H1 (cell line): ENCODE data around the gene KCNE5. TPM values are rescaled to one million over a fixed set of nuclear protein-coding genes. Genes with fewer than 3 reads are reported as not detected.

ENCODE experiments used
- CTCF ChIA-PET: fragments of 300-600 bp; sonication (Branson Sonifier 250); formaldehyde crosslinking; loops from one replicate; lab custom pipeline; 2021; ENCODE audit not compliant: partially characterized antibody; lab: Charles Lee
- POLR2A ChIA-PET: fragments of 300-600 bp; sonication (Branson Sonifier 250); formaldehyde crosslinking; loops from one replicate; lab custom pipeline; 2021; ENCODE audit warnings: inconsistent platforms; ENCODE audit not compliant: partially characterized antibody; lab: Charles Lee
- DNase-seq, 2 experiments: peaks; one replicate each; pipeline versions ENCODE4 v3.0.0 to v3.0.0-alpha.2; 2010 to 2022; ENCODE audit warnings: low spot score in 2 of 2, low read depth in 1 of 2, mixed read lengths in 1 of 2
- FAIRE-seq: peaks from 2 replicates; lab custom pipeline; 2011; peaks lifted over from hg19 to GRCh38; lab: Jason Lieb, UNC
- H2AFZ ChIP-seq: 2 replicates; pipeline ENCODE4 v1.8.1; 2012; ENCODE audit warnings: low read length, inconsistent platforms
- H2AK5ac ChIP-seq: 2 replicates; pipeline ENCODE4 v1.6.1; 2013; ENCODE audit warnings: low read depth, low read length
- H2BK120ac ChIP-seq: replicated peaks from 2 replicates; pipeline ENCODE3; 2013; ENCODE audit warnings: low read depth, low read length, inconsistent platforms
- H2BK12ac ChIP-seq: 2 replicates; pipeline ENCODE4 v1.6.1; 2013; ENCODE audit warnings: low read depth, low read length
- H2BK15ac ChIP-seq: 2 replicates; pipeline ENCODE4 v1.6.1; 2013; ENCODE audit warnings: low read length
- H2BK20ac ChIP-seq: 2 replicates; pipeline ENCODE4 v1.6.1; 2013; ENCODE audit warnings: low read length
- H2BK5ac ChIP-seq: 2 replicates; pipeline ENCODE4 v1.6.1; 2013; ENCODE audit warnings: low read depth, low read length
- H3K14ac ChIP-seq: 2 replicates; pipeline ENCODE4 v1.6.1; 2013; ENCODE audit warnings: inconsistent platforms; ENCODE audit not compliant: insufficient read length
- H3K18ac ChIP-seq: 2 replicates; pipeline ENCODE4 v1.6.1; 2013; ENCODE audit warnings: low read length; ENCODE audit errors: extremely low read depth
- H3K23ac ChIP-seq: 2 replicates; pipeline ENCODE4 v1.6.1; 2013; ENCODE audit warnings: inconsistent platforms; ENCODE audit not compliant: insufficient read length
- H3K23me2 ChIP-seq: 2 replicates; pipeline ENCODE4 v1.6.1; 2013; ENCODE audit warnings: low read depth, low read length
- H3K27ac ChIP-seq: 2 replicates; pipeline ENCODE4 v1.6.1; 2011; ENCODE audit warnings: low read depth, low read length, inconsistent platforms
- H3K27me3 ChIP-seq, 4 experiments: replicated peaks in 1 of 4; 1 replicate in 1 of 4; 2 replicates in 3 of 4; pipeline versions ENCODE4 v1.6.1 to v1.8.1; 2011 to 2013; ENCODE audit warnings: low read length in 3 of 4, mild to moderate bottlenecking in 3 of 4, inconsistent platforms in 2 of 4, mixed read lengths in 2 of 4, moderate library complexity in 1 of 4; ENCODE audit not compliant: control insufficient read depth in 3 of 4, insufficient read depth in 3 of 4; ENCODE audit errors: extremely low read depth in 1 of 4
- H3K36me3 ChIP-seq, 4 experiments: 2 replicates each; pipeline versions ENCODE4 v1.6.1 to v1.8.1; 2011 to 2013; ENCODE audit warnings: mild to moderate bottlenecking in 4 of 4, low read length in 3 of 4, moderate library complexity in 2 of 4, control low read depth in 1 of 4, inconsistent platforms in 1 of 4; ENCODE audit not compliant: insufficient read depth in 4 of 4, control insufficient read depth in 2 of 4
- H3K4ac ChIP-seq: replicated peaks from 2 replicates; pipeline ENCODE3; 2013; ENCODE audit warnings: low read length, low read depth, mixed read lengths, inconsistent platforms; ENCODE audit not compliant: insufficient read length
- H3K4me1 ChIP-seq, 4 experiments: replicated peaks in 1 of 4; 1 replicate in 1 of 4; 2 replicates in 3 of 4; pipeline versions ENCODE4 v1.6.1 to v1.8.1; 2011 to 2013; ENCODE audit warnings: low read length in 3 of 4, inconsistent platforms in 2 of 4, mixed read lengths in 1 of 4; ENCODE audit not compliant: insufficient read depth in 4 of 4, control insufficient read depth in 3 of 4
- H3K4me2 ChIP-seq, 2 experiments: 2 replicates each; pipeline versions ENCODE4 v1.6.1 to v1.8.1; 2011 to 2013; ENCODE audit warnings: low read depth in 2 of 2, low read length in 2 of 2, control low read depth in 1 of 2, inconsistent platforms in 1 of 2, mild to moderate bottlenecking in 1 of 2; ENCODE audit not compliant: insufficient read depth in 1 of 2
- H3K4me3 ChIP-seq, 4 experiments: fragments of 200-600, 300-600 bp in 1 of 4; sonication (generic), shearing (Covaris generic), sonication (Bioruptor Twin) in 1 of 4; 2 replicates each; pipeline versions ENCODE4 v1.5.1 to v1.8.1; 2011 to 2016; ENCODE audit warnings: low read length in 4 of 4, low read depth in 3 of 4, control low read depth in 2 of 4, inconsistent platforms in 2 of 4, mild to moderate bottlenecking in 2 of 4, mixed read lengths in 1 of 4, moderate library complexity in 1 of 4; ENCODE audit not compliant: insufficient read depth in 2 of 4; ENCODE audit errors: extremely low read depth in 1 of 4
- H3K56ac ChIP-seq: replicated peaks from 2 replicates; pipeline ENCODE3; 2013; ENCODE audit warnings: low read depth, mild to moderate bottlenecking, mixed read lengths, low read length, inconsistent platforms; ENCODE audit not compliant: insufficient read length
- H3K79me1 ChIP-seq: 2 replicates; pipeline ENCODE4 v1.6.1; 2013; ENCODE audit warnings: low read depth, low read length, control low read depth
- H3K79me2 ChIP-seq, 2 experiments: 2 replicates each; pipeline versions ENCODE4 v1.6.1 to v1.8.1; 2012 to 2013; ENCODE audit warnings: low read length in 2 of 2, mild to moderate bottlenecking in 2 of 2, inconsistent platforms in 1 of 2; ENCODE audit not compliant: insufficient read depth in 2 of 2, control insufficient read depth in 1 of 2
- H3K9ac ChIP-seq, 4 experiments: replicated peaks in 1 of 4; 1 replicate in 1 of 4; 2 replicates in 3 of 4; pipeline versions ENCODE4 v1.6.1 to v1.8.1; 2011 to 2013; ENCODE audit warnings: low read depth in 3 of 4, low read length in 3 of 4, control low read depth in 2 of 4, mild to moderate bottlenecking in 2 of 4, moderate library complexity in 2 of 4, inconsistent platforms in 1 of 4; ENCODE audit errors: extremely low read depth in 1 of 4
- H3K9me3 ChIP-seq, 2 experiments: 2 replicates each; pipeline versions ENCODE4 v1.6.1 to v1.8.1; 2012 to 2013; ENCODE audit warnings: mild to moderate bottlenecking in 2 of 2, moderate library complexity in 2 of 2, control low read depth in 1 of 2, inconsistent platforms in 1 of 2, low read depth in 1 of 2, low read length in 1 of 2, mixed read lengths in 1 of 2; ENCODE audit not compliant: insufficient read depth in 2 of 2
- H4K20me1 ChIP-seq, 2 experiments: replicated peaks in 1 of 2; 2 replicates each; pipeline versions ENCODE3 to v1.8.1; 2011 to 2013; ENCODE audit warnings: inconsistent platforms in 2 of 2, low read length in 2 of 2, mild to moderate bottlenecking in 1 of 2; ENCODE audit not compliant: insufficient read depth in 2 of 2, control insufficient read depth in 1 of 2
- H4K5ac ChIP-seq: 2 replicates; pipeline ENCODE4 v1.6.1; 2013; ENCODE audit warnings: low read length, low read depth, mixed read lengths, inconsistent platforms; ENCODE audit not compliant: insufficient read length
- H4K8ac ChIP-seq: 2 replicates; pipeline ENCODE4 v1.8.0; 2013; ENCODE audit warnings: mild to moderate bottlenecking, moderate library complexity, low read length, inconsistent platforms; ENCODE audit not compliant: insufficient read depth; ENCODE audit errors: extremely low read depth
- H4K91ac ChIP-seq: replicated peaks from 2 replicates; pipeline ENCODE3; 2013; ENCODE audit warnings: low read length, mixed read lengths, inconsistent platforms; ENCODE audit not compliant: insufficient read length
- ATF3 ChIP-seq: IDR thresholded peaks from 2 replicates; pipeline ENCODE4 v1.6.1; 2011; ENCODE audit warnings: low read depth, mild to moderate bottlenecking, low read length; ENCODE audit not compliant: insufficient read depth
- FOSL1 ChIP-seq: IDR thresholded peaks from 2 replicates; pipeline ENCODE4 v1.6.1; 2011; ENCODE audit warnings: mild to moderate bottlenecking, low read depth, low read length, moderate library complexity; ENCODE audit not compliant: insufficient read depth
- NRF1 ChIP-seq: IDR thresholded peaks from 2 replicates; pipeline ENCODE4 v1.6.1; 2011; ENCODE audit warnings: mild to moderate bottlenecking, low read depth, low read length, improper control_type of control experiment
- POLR2A ChIP-seq, 2 experiments: IDR thresholded peaks; 1 replicate in 1 of 2; 2 replicates in 1 of 2; pipeline ENCODE4 v1.6.1; 2011; ENCODE audit warnings: low read depth in 2 of 2, low read length in 2 of 2, mild to moderate bottlenecking in 2 of 2; ENCODE audit errors: control extremely low read depth in 1 of 2
- SRF ChIP-seq: IDR thresholded peaks from 2 replicates; pipeline ENCODE4 v1.6.1; 2011; ENCODE audit warnings: mild to moderate bottlenecking, low read depth, low read length, moderate library complexity
- WGBS, 2 experiments: shearing (Covaris generic) in 1 of 2; methylation state at CpG; one replicate each; pipeline versions ENCODE4 v1.1.6 to v1.1.7; 2013 to 2015; ENCODE audit warnings: low lambda C conversion rate in 2 of 2, mixed read lengths in 2 of 2, inconsistent platforms in 1 of 2, low coverage in 1 of 2, missing lambda C conversion rate in 1 of 2; ENCODE audit not compliant: insufficient replicate concordance in 2 of 2, insufficient coverage in 1 of 2, insufficient read length in 1 of 2; ENCODE audit errors: extremely low coverage in 1 of 2, missing lambda C conversion rate in 1 of 2; 5-methylcytosine and 5-hydroxymethylcytosine counted together
- polyA plus RNA-seq, 7 experiments: library from polyadenylated mRNA; depleted of rRNA in 3 of 7; stranded (reverse) in 5 of 7; unstranded in 2 of 7; fragments of >200 nt in 5 of 7; fragments of 200-250 nt in 2 of 7; gene quantifications; 1 replicate in 5 of 7; 2 replicates in 1 of 7; 4 replicates in 1 of 7; pipeline versions ENCODE4 v1.2.1 to v1.2.3, GENCODE V29; 2011 to 2013; ENCODE audit warnings: missing spikeins in 2 of 7, mixed read lengths in 2 of 7
- total RNA-seq: library from RNA; stranded (reverse); fragmentation: NEBNext Ultra II Directional; extraction: Animal tissue kit (Norgen Biotek cat#: 25700); gene quantifications from 2 replicates; pipeline ENCODE4 v1.2.1, GENCODE V29; 2021

The KCNE5 gene
- total and polyA plus RNA-seq, 2 of the 8 experiments (the other 6 are each of a cell fraction or from before 2014, with no cell fraction given), result 3.6 to 5.9 TPM

GRCh38 chrX:109638158-109638557 is 13.2 kb upstream of the KCNE5 start:
- no peak overlapping the region for H2BK15ac ChIP-seq
- H3K27ac ChIP-seq, result no peak overlapping the region
- H3K79me2 ChIP-seq, result no peaks in the 10 kb centered on the region
- no peak overlapping the region for H2BK20ac ChIP-seq
- CTCF ChIA-PET, result interaction anchor here (0.9 to 1.0 kb wide), 2 partner anchors 75 to 152 kb away, joined by 3 read pairs; no protein-coding TSS in a partner anchor
- no peak overlapping the region for H3K4me3 ChIP-seq
- TF ChIP-seq FOSL1 (no peak), NRF1 (no peak), SRF (no peak), POLR2A (IDR thresholded peaks at IDR 0.05; ENCODE audit: control extremely low read depth in 1 of 2, low read depth in 2 of 2, low read length in 2 of 2) (no peak), ATF3 (no peak)
- H3K18ac ChIP-seq, result no peak overlapping the region
- no peak for FAIRE-seq
- H2BK120ac ChIP-seq, result no peak overlapping the region
- no peaks in the 10 kb centered on the region for H4K20me1 ChIP-seq
- H3K9me3 ChIP-seq, result no peaks in the 10 kb centered on the region
- H3K79me1 ChIP-seq, result no peaks in the 10 kb centered on the region
- H3K4me1 ChIP-seq, result no peaks in the 10 kb centered on the region
- H2AFZ ChIP-seq, result no peak overlapping the region
- no peak overlapping the region for H2BK12ac ChIP-seq
- no peak overlapping the region for H4K8ac ChIP-seq
- H3K56ac ChIP-seq, result no peak overlapping the region
- no peak overlapping the region for H3K23ac ChIP-seq
- no peak overlapping the region for H3K9ac ChIP-seq
- H4K91ac ChIP-seq, result no peak overlapping the region
- no peaks in the 10 kb centered on the region for H3K27me3 ChIP-seq
- H3K4ac ChIP-seq, result no peak overlapping the region
- H2AK5ac ChIP-seq, result no peak overlapping the region
- no peak overlapping the region for H4K5ac ChIP-seq
- WGBS, 2 experiments, result 64% methylated on average over 1 of the region's 1 CpG; no CpG with 5 or more reads in 1 of the 2 experiments
- no peak overlapping the region for H2BK5ac ChIP-seq
- DNase-seq, result no peak
- H3K4me2 ChIP-seq, result no peak overlapping the region
- POLR2A ChIA-PET, result no interaction called here
- no peak overlapping the region for H3K14ac ChIP-seq
- no peaks in the 10 kb centered on the region for H3K23me2 ChIP-seq
- no peaks in the 10 kb centered on the region for H3K36me3 ChIP-seq
